ENCODE results near the gene HDAC4.

HDAC4 gene

DNA sequence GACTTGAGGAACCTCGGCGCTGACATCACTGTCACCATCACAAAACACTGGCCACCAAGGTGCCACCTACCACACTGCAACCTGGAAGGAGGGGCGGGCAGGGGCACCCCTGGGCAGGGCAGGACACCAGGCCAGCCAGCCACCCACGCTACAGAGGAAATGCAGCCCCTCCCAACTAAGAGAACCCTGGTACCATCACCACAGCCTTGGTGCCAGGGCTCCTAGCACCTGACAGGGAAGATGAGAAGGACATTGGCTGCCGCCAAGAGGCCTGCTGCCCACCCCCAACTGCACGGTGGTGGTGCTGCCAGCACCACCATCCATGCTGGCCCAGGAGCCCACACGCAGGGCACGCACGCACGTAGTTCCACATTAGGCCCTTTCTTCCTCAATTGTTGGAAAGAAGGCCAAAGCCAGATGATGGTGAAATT is 88.7 kb downstream of the HDAC4 start:
- no peak for DNase-seq
- Mint-ChIP-seq H3K4me1 (peaks cover 39% of the 10 kb centered on the region), H3K27me3 (no peaks in the 10 kb centered on the region), H3K4me3 (no peak overlapping the region), H3K9me3 (peaks cover 5 to 11% of the 10 kb centered on the region in 2 donors), H3K27ac (no peak overlapping the region)
- ATAC-seq, result no peak

- ATAC-seq (no peak), DNase-seq (peak in 1 of 2 donors; percentile 3)
- Mint-ChIP-seq H3K9me3 (peaks cover 5 to 11% of the 10 kb centered on the region in 2 donors), H3K27ac (no peak overlapping the region), H3K4me1 (peaks cover 32% of the 10 kb centered on the region), H3K27me3 (no peaks in the 10 kb centered on the region), H3K4me3 (no peak overlapping the region)
These were observed 89.4 kb downstream of the HDAC4 start for GRCh38 chr2:239311132-239312040.

GRCh38 chr2:239310401-239311061 is 90.3 kb downstream of the HDAC4 start:
- Mint-ChIP-seq H3K9me3 (peaks cover 5 to 11% of the 10 kb centered on the region in 2 donors), H3K27me3 (no peaks in the 10 kb centered on the region), H3K4me1 (peaks cover 37% of the 10 kb centered on the region), H3K27ac (peak overlapping the region in 1 of 2 donors; percentile 83), H3K4me3 (no peak overlapping the region)
- ATAC-seq (no peak), DNase-seq (peak in 1 of 2 donors; percentile 2)

DNA sequence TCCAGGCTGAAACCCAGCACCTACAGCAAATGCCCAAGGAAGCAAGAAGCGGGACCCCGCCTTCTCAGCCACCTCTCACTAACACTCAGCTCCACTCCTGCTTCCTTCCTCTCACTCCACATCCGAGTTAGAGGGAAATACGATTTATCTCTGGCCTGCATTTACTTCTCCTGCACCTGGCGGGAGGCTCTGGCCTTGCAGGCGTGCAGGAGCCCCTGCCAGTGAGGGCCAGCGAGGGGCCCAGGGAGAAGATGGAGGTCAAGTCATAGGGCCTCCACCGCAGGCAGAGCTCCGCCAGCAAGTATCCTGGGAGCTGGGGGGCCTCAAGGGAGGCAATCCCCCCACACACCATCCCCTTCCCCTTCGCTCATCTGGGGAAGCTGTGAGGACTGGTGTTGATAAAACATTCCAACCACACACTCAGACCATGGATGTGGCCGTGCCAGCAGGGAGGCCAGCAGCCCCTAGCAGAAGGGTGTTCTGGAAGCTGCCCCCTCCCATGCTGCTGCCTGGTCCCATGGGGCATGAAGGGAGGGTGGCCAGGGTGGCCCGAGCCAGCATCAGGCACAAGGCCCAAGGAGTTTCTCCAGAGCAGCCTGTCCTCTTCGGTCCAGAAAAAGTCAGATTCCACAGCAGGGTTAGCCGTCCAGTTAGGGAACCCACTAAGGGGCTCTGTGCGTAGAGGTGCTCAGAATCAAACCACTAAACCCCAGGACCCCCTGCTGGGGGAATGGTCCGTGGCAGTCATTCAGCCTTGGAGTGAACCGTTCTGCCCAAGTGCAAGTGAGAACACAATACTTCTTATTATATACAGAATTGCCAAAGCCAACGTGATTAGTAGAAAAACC is 91.2 kb downstream of the HDAC4 start:
- Mint-ChIP-seq H3K27ac (peak overlapping the region; percentile 74 to 83), H3K27me3 (no peaks in the 10 kb centered on the region), H3K9me3 (peaks cover 3 to 4% of the 10 kb centered on the region in 2 donors), H3K4me3 (no peak overlapping the region), H3K4me1 (peaks cover 36% of the 10 kb centered on the region)
- DNase-seq (peak in 1 of 2 donors; percentile 2), ATAC-seq (no peak)

DNA sequence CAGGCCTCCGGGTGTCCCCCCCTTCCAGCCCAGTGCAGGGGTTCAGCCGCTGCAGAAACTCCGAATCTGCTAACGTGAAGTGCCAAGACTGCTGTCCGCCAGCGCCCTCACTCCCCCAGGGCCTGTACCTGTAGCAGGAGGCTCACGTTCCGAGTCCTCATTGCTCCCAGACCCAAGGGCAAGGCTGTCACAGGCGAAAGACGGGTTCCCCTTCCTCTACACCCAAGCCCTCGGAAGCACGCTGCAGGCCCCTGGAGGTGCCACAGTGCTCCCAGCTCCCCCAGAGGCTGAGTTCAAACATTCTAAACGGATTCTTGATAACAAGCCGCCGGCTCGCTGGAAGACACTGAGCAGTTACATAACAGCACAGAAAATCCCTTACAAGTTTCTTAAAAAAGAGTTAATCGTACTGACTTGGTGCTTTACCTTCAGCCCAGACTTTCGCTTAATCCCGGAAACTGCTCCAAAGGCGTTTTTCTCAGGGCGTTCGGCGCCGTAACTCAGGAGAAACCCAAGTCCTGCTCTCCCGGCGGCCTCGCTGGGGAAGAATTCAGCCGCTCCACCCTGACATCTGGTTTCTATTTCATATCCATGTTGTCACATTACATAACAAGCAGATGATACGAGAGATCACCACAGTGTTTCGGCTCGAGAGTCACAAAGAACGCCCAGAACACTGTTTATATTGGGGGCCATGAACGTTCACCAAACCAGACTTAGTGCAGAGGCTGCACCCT is 92.0 kb downstream of the HDAC4 start:
- ATAC-seq (no peak), DNase-seq (peak in 1 of 2 donors; percentile 6)
- H3K4me3 Mint-ChIP-seq, result no peak overlapping the region
- no peak overlapping the region for H3K27ac Mint-ChIP-seq
- peaks cover 44% of the 10 kb centered on the region for H3K4me1 Mint-ChIP-seq
- H3K9me3 Mint-ChIP-seq, result no peaks in the 10 kb centered on the region
- no peaks in the 10 kb centered on the region for H3K27me3 Mint-ChIP-seq

DNA sequence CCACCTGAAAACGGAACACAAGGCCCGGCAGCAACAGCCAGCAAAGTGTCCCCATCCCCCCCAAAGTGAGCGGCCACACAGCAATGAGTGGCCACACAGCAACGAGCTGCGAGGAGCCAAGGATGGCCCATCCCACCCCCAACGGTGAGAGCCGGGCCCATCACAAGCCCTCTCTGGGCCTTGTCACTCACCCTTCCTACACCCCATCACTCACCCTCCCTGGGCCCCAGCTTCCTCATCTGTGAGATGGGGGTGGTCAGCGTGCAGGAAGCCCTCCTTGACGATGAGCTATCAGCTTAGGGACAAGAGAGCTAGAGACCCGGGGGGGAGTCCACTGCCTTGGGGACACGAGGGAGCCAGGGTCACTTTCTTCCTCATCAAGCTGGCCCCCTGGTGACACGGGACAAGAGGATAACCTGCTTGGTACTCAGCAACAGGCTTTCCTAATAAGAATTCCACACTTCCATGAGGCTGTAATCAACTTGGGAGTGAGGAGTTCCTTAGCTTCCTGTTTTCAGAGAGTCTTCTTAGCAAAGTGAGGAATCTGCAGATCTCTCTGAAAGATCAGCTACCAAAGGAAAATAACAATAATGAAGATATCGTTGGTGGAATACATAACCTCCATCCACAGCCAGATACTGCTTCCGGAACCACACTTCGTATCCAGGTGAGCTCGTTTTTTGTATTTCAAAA is 92.8 kb downstream of the HDAC4 start:
- no peaks in the 10 kb centered on the region for H3K9me3 Mint-ChIP-seq
- no peak overlapping the region for H3K4me3 Mint-ChIP-seq
- H3K4me1 Mint-ChIP-seq, result peaks cover 51% of the 10 kb centered on the region
- H3K27me3 Mint-ChIP-seq, result no peaks in the 10 kb centered on the region
- DNase-seq (no peak), ATAC-seq (no peak)
- H3K27ac Mint-ChIP-seq, result peak overlapping the region; percentile 21 to 85

DNA sequence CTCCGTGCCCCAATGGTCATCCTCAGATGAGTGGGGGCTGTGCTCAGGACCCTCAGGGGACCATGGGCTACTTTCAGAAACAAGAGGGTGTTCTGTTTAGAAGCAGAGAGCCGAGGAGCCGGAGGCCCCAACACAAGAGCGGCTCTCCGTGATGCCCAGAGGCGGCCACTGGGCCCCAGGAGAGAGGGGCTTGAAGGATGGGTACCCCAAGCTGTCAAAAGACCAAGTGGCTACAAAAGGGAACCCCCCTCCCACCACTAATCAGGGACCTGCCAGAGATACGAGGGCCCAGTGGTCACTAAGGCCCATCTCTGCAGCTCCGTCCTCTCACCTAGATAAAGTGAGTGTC is 93.6 kb downstream of the HDAC4 start:
- Mint-ChIP-seq H3K9me3 (no peaks in the 10 kb centered on the region), H3K27me3 (peaks cover 6% of the 10 kb centered on the region), H3K4me3 (no peak overlapping the region), H3K4me1 (peaks cover 60% of the 10 kb centered on the region), H3K27ac (no peak overlapping the region)
- no peak for DNase-seq
- ATAC-seq, result no peak

- peaks cover 8% of the 10 kb centered on the region for H3K27me3 Mint-ChIP-seq
- H3K4me3 Mint-ChIP-seq, result no peak overlapping the region
- peaks cover 61% of the 10 kb centered on the region for H3K4me1 Mint-ChIP-seq
- ATAC-seq (no peak), DNase-seq (no peak)
- peak overlapping the region in 1 of 2 donors; percentile 54 for H3K27ac Mint-ChIP-seq
- H3K9me3 Mint-ChIP-seq, result no peaks in the 10 kb centered on the region
These were observed 94.3 kb downstream of the HDAC4 start for GRCh38 chr2:239306274-239307220.

- Mint-ChIP-seq H3K9me3 (no peaks in the 10 kb centered on the region), H3K4me1 (peaks cover 64% of the 10 kb centered on the region), H3K27ac (peak overlapping the region in 1 of 2 donors; percentile 1), H3K27me3 (peaks cover 16% of the 10 kb centered on the region), H3K4me3 (no peak overlapping the region)
- no peak for ATAC-seq
- DNase-seq, result no peak
These were observed 95.0 kb downstream of the HDAC4 start for GRCh38 chr2:239305771-239306170.

GRCh38 chr2:239305222-239305575 is 95.6 kb downstream of the HDAC4 start:
- no peak for ATAC-seq

GRCh38 chr2:239304533-239305221 is 96.1 kb downstream of the HDAC4 start:
- DNase-seq, result no peak
- Mint-ChIP-seq H3K9me3 (no peaks in the 10 kb centered on the region), H3K27ac (peak overlapping the region; percentile 80 to 84), H3K4me1 (peaks cover 61% of the 10 kb centered on the region), H3K27me3 (peaks cover 17% of the 10 kb centered on the region), H3K4me3 (peak overlapping the region in 1 of 2 donors; percentile 13)
- ATAC-seq, result no peak

More at GRCh38 chr2:239305222-239305575, 95.6 kb downstream of the HDAC4 start:
- Mint-ChIP-seq H3K4me3 (no peak overlapping the region), H3K9me3 (no peaks in the 10 kb centered on the region), H3K27ac (peak overlapping the region in 1 of 2 donors; percentile 19), H3K4me1 (peaks cover 63% of the 10 kb centered on the region), H3K27me3 (peaks cover 17% of the 10 kb centered on the region)
- no peak for DNase-seq

DNA sequence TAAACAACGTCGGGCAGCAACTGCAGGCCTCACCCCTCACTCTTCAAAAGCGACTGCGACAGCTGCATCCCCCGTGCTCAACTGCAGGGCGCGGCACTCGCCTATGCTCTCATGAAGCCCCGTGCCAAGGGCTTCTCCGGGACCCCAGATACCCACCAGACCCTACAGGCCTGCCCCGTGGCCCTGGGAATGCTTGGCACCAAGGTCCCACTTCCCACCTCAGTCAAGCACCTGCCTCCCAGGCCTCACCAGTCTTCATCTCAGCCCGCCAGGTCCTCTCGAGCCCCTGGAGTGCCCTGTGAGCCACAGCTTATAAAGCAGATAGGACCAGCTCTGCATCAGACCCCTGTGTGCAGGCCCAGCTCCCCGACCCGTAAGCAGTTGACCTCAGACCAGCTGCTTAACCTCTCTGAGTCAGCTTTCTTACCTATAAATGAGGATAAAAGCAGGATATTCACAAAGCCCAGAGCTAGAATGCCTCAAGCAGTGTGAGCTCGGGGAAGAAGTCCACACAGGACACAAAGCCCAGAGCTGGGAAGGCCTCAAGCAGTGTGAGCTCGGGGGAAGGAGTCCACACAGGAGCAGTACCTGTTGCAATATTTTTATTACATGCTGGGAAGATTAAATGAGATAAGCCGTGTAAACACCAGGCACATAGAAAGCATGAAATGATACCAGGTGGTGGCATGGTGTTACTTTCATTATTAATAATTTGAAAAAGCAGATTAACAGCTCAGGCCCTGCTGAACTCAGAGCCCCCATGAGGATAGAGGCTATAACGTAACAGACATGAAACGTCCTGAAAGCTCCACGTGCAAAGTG is 96.9 kb downstream of the HDAC4 start:
- ATAC-seq (peak; percentile 96), DNase-seq (peak; percentile 51 to 63)
- H3K4me3 Mint-ChIP-seq, result peak overlapping the region; percentile 65 to 76
- H3K9me3 Mint-ChIP-seq, result no peaks in the 10 kb centered on the region
- H3K27ac Mint-ChIP-seq, result peak overlapping the region; percentile 84 to 94
- H3K4me1 Mint-ChIP-seq, result peaks cover 66% of the 10 kb centered on the region
- H3K27me3 Mint-ChIP-seq, result peaks cover 17% of the 10 kb centered on the region

Data from stimulated activated naive CD8-positive, alpha-beta T cell treated with anti-CD3 and anti-CD28 coated beads, Interleukin-15, amount 100 ng/mL, for 72 hours (primary cell).